ENCODE measurements around the gene ZNF614. TPM values are rescaled to one million over a fixed set of nuclear protein-coding genes. Genes with fewer than 3 reads are reported as not detected.

ZNF614 gene
- polyA plus RNA-seq, 1 donor (not counting 4 experiments of a cell fraction or from before 2014, with no cell fraction given), result 5.9 TPM

GRCh38 chr19:51978882-51979281 lies 49.3 kb downstream of the ZNF614 start:
- Histone ChIP-seq H3K27ac (ENCODE audit: control insufficient read depth, insufficient read depth, low read length) (no peak overlapping the region), H3K9me3 (ENCODE audit: control insufficient read depth, low read depth, low read length) (peaks cover 10% of the 10 kb centered on the region), H2AFZ (ENCODE audit: control insufficient read depth, low read length) (no peak overlapping the region), H3K9me1 (ENCODE audit: control insufficient read depth, extremely low read depth, insufficient read depth, low read length) (no peaks in the 10 kb centered on the region), H3K4me1 (ENCODE audit: control insufficient read depth, extremely low read depth, insufficient read depth, low read length) (no peaks in the 10 kb centered on the region), H3K4me2 (ENCODE audit: control insufficient read depth, extremely low read depth, insufficient read depth, low read depth, low read length) (no peak overlapping the region), H3K4me3 (ENCODE audit: control insufficient read depth in 2 of 3, extremely low read depth in 1 of 3, insufficient read depth in 2 of 3, low read depth in 1 of 3, low read length in 3 of 3) (no peak overlapping the region), H3K79me2 (ENCODE audit: control insufficient read depth, insufficient read depth, low read length) (peaks cover 12% of the 10 kb centered on the region), H3K27me3 (ENCODE audit: control insufficient read depth, extremely low read depth, insufficient read depth, low read length) (no peaks in the 10 kb centered on the region), H3K36me3 (ENCODE audit: control insufficient read depth in 2 of 2, extremely low read depth in 1 of 2, insufficient read depth in 2 of 2, low read length in 2 of 2) (peaks cover 0 to 3% of the 10 kb centered on the region in 2 experiments), H4K20me1 (ENCODE audit: control insufficient read depth, extremely low read depth, insufficient read depth, low read length) (no peaks in the 10 kb centered on the region), H3K9ac (ENCODE audit: control insufficient read depth, extremely low read depth, insufficient read depth, low read length) (no peak overlapping the region)
- DNase-seq (ENCODE audit: low read depth, low spot score) (no peak), FAIRE-seq (no peak)
- dilution Hi-C loops (cut with MboI; ENCODE audit: extremely low pct_ligation_motif_present, low sequenced_read_pairs), result no loop called here
- TF ChIP-seq CTCF (optimal IDR thresholded peaks at IDR 0.05 in 1 of 3, IDR thresholded peaks at IDR 0.05 in 1 of 3, conservative IDR thresholded peaks at IDR 0.05 in 1 of 3; ENCODE audit: extremely low read depth in 1 of 3, insufficient read depth in 2 of 3, low read length in 3 of 3), result no peak
- TF ChIP-seq EZH2 (IDR thresholded peaks at IDR 0.05; ENCODE audit: low read length), result no peak

GRCh38 chr19:51977346-51977745 lies 50.8 kb downstream of the ZNF614 start:
- no peak overlapping the region for H3K9ac ChIP-seq (ENCODE audit: control insufficient read depth, extremely low read depth, insufficient read depth, low read length)
- no peak overlapping the region for H2AFZ ChIP-seq (ENCODE audit: control insufficient read depth, low read length)
- H4K20me1 ChIP-seq (ENCODE audit: control insufficient read depth, extremely low read depth, insufficient read depth, low read length), result no peaks in the 10 kb centered on the region
- no peak overlapping the region for H3K4me3 ChIP-seq (ENCODE audit: control insufficient read depth in 2 of 3, extremely low read depth in 1 of 3, insufficient read depth in 2 of 3, low read depth in 1 of 3, low read length in 3 of 3)
- no peaks in the 10 kb centered on the region for H3K4me1 ChIP-seq (ENCODE audit: control insufficient read depth, extremely low read depth, insufficient read depth, low read length)
- FAIRE-seq (no peak), DNase-seq (ENCODE audit: low read depth, low spot score) (no peak)
- TF ChIP-seq EZH2 (IDR thresholded peaks at IDR 0.05; ENCODE audit: low read length) (no peak), CTCF (optimal IDR thresholded peaks at IDR 0.05 in 1 of 3, IDR thresholded peaks at IDR 0.05 in 1 of 3, conservative IDR thresholded peaks at IDR 0.05 in 1 of 3; ENCODE audit: extremely low read depth in 1 of 3, insufficient read depth in 2 of 3, low read length in 3 of 3) (no peak)
- dilution Hi-C loops (cut with MboI; ENCODE audit: extremely low pct_ligation_motif_present, low sequenced_read_pairs), result no loop called here
- H3K9me1 ChIP-seq (ENCODE audit: control insufficient read depth, extremely low read depth, insufficient read depth, low read length), result no peaks in the 10 kb centered on the region
- H3K36me3 ChIP-seq (ENCODE audit: control insufficient read depth in 2 of 2, extremely low read depth in 1 of 2, insufficient read depth in 2 of 2, low read length in 2 of 2), result peaks cover 0 to 5% of the 10 kb centered on the region in 2 experiments
- no peaks in the 10 kb centered on the region for H3K27me3 ChIP-seq (ENCODE audit: control insufficient read depth, extremely low read depth, insufficient read depth, low read length)
- H3K79me2 ChIP-seq (ENCODE audit: control insufficient read depth, insufficient read depth, low read length), result peaks cover 9% of the 10 kb centered on the region
- H3K4me2 ChIP-seq (ENCODE audit: control insufficient read depth, extremely low read depth, insufficient read depth, low read depth, low read length), result no peak overlapping the region
- H3K9me3 ChIP-seq (ENCODE audit: control insufficient read depth, low read depth, low read length), result peaks cover 13% of the 10 kb centered on the region
- no peak overlapping the region for H3K27ac ChIP-seq (ENCODE audit: control insufficient read depth, insufficient read depth, low read length)

All from keratinocyte (primary cell).